GM11168 (cell line): ENCODE measurements around the gene RHBDF2.

Experiments
- in situ Hi-C: fragments of 300-500 bp; cut with MboI; formaldehyde crosslinking; loops from one replicate; pipeline ENCODE4 v1.12.0; 2022; ENCODE audit warnings: low sequenced_read_pairs; ENCODE audit not compliant: unreplicated experiment

Gene RHBDF2

GRCh38 chr17:76506408-76507345 is 5.5 kb upstream of the RHBDF2 start:
- in situ Hi-C loops, result loop anchor here (5.0 kb wide), 1 partner anchor 39 kb away; the partner anchor contains the start of gene AANAT

GRCh38 chr17:76504117-76504516 is 2.9 kb upstream of the RHBDF2 start:
- in situ Hi-C loops, result no loop called here

- in situ Hi-C loops, result no loop called here
Measured at GRCh38 chr17:76502341-76503211, 1.4 kb upstream of the RHBDF2 start.

GRCh38 chr17:76501827-76502307 is 644 bp upstream of the RHBDF2 start:
- in situ Hi-C loops, result no loop called here

- in situ Hi-C loops, result no loop called here
Measured at GRCh38 chr17:76500747-76501017, 541 bp downstream of the RHBDF2 start.

DNA sequence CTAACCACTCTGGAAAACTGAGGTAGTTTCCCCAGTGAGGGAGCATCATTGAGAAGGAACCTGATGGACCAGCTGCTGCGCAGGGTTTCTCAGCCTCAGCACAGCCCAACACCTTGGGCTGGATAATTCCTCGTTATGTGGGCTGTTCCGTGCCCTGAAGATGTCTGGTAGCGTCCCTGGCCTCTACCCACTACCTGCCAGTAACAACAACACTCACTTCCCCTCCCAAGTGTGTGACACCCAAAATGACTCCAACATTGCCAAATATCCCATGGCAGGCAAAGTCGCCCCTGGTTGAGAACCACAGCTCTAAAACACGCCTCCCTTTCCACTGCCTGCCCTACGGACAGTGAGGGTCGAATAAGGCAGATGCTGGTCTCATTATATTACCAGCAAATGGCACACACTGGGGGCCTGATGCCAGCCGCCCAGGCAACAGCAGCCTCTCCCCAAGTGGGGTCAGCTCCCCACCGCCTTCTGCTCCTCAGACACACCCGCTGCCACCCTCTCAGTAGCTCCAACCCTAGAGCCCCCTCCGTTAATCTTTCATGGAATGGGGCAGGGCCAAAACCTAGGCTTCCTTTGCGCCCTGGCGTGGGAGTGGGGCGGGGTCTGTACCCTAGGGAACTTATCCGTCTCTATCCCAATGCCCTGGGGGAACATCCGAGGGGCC is 1.0 kb downstream of the RHBDF2 start:
- in situ Hi-C loops, result no loop called here

DNA sequence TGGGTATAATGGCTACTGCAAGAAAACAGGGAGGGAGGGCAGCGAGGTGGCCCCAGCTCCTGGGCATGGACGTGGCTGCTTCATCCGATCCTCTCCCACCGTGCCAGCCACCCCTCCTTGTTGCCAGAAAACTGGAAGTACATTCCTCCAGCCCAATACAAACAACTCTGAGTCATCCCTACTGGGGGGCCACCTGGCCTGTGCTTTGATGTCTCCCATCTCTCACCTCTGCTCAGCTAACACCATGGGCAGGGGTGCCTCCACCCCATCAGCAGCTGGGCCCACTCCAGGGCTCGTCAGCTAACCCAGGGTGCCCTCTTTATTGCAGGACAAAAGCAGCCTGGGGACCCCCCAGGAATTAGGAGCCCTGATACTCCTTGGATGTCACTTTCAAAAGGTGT is 2.0 kb downstream of the RHBDF2 start:
- in situ Hi-C loops, result no loop called here

- in situ Hi-C loops, result no loop called here
Measured at GRCh38 chr17:76498876-76499251, 2.4 kb downstream of the RHBDF2 start.

DNA sequence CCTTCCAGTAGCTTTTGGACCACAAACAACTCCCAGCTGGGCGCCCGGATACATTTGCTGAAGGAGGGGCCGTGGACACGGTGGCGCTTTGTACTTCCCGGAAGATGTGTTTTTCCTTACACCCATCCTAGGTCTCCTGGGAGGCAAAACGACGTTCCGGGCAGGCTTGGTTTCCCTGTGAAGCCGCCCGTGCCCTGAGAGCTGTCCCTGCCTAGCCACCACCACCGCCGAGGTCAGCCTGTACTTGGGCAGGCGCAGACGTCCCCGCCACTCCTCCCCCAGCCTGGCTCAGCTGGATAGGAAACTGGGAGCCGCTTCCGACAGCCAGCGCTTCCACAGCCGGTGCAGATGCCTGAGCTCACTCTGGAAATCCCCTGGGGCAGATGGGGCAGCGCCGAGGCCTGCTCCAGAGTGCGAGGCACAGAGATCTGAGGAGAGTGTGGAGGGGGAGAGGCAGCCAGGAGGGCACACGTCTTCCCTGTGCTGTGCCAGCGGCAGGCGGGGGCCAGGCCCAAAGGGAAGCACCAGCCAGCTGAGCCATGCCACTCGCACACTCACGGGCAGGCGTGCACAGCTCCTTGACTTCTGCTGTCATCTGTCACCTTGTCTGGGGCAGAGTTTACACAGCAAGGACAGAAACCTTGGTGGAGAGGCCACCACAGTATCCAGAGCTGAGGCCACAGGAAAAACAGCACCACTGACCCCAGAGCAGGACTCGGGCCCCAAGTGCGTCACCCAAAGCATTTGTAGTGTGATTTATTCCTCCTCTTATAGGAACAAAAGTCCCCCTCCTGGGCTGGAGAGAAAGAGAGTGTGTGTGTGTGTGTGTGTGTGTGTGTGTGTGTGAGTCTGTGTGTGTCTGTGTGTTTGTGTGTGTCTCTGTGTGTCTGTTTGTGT is 3.0 kb downstream of the RHBDF2 start:
- in situ Hi-C loops, result no loop called here

DNA sequence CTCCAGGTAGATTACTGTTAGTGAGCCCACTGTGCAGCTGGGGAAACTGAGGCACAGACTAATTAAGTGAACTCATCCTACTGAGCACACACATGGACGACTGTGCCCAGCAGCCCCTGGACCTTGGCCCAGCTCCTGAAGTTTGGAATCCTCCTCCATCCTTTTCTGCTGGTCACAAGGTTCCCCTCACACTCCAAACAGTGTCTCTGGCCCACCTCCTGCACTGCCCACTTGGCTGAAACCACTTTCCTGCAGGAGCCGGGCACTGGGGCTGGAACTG is 3.6 kb downstream of the RHBDF2 start:
- in situ Hi-C loops, result no loop called here

GRCh38 chr17:76496464-76496863 is 4.8 kb downstream of the RHBDF2 start:
- in situ Hi-C loops, result no loop called here

DNA sequence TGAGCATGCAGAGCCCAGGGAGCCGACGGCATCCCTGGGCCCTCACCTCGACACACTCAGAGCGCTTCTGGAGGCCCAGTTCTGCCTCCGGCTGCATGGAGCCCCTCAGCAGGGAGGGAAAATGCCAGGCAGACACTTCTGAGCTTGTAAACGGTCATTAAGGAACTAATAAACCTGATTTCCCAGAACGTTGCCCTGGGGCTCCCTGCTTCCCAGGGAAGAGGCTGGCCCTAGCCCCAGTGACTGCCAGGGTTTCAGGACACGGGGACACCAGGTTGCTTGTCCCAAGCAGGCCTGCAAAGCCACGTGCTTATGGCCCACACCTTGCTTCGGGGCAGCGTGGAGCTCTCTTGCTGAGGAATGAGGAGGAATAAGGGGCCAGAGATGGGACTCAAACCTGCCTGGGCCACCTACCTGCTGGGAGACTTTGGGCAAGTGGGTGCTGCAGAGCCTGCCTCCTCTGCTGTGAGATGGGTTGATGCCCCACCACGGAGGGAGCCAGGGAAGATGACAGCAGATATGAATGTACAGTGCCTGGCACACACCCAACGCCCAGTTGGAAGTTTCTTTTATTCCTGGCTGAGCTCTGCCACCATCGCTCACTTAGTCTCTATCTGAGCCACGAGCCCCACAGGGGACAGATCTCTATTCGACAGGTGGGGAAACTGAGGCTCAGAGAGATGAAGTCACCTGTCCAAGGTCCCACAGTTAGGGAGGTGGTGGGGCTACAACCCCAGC is 5.4 kb downstream of the RHBDF2 start:
- in situ Hi-C loops, result no loop called here

DNA sequence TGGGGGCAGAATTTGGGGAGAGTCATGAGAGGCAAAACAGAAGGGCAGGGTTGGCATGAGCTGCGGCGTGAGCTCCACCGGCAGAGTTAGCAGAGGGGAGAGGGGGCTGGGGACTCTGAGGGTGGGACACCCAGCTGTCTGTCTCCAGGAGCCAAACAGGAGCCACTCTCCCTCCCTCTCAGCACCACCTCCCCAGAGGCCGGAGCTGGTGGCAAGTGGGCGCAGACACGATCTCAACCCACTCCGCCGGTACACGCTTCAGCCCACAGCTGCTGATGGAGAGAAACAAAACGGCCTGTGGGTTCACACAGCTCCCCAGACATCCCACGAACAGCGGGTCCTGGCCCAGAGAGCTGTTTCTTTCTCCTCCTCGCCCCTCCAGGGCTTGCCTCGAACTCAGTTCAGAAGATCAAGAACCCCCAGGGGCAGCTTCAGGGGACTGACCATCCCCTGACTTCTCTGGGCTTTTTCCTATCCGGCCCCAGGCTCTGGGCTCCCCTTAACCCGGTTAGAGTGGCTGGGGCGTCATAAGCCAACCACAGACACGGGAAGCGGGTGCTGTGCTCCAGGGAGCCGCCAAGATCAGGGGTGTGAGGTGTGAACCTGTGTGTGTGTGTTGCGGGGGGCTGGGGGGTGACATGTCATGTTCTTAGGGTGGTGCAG is 7.6 kb downstream of the RHBDF2 start:
- in situ Hi-C loops, result no loop called here

DNA sequence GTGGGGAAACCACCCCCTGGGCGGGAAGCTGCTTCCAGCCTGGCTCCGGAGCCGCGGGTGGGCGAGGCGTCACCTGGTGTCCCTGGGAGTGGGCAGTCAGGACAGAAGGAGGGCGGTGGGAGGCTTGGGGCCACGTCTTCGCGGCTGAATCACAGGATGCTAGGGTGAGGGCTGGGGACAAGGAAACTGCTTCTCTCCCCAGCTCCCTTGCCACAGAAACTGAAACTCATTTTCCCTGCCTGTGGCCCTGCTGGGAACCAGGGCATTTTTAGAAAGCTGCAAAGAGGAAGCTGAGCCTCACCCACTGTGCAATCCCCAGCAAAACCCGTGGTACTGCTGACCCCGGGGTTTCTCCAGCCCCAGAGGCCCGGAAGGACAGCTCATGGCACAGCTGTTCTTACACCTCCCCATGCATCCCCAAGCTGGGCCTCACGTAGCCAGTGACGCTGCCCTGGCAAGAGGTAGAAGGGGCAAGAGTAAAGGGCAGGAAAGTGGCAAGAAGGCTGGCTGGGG is 8.2 kb downstream of the RHBDF2 start:
- in situ Hi-C loops, result no loop called here

DNA sequence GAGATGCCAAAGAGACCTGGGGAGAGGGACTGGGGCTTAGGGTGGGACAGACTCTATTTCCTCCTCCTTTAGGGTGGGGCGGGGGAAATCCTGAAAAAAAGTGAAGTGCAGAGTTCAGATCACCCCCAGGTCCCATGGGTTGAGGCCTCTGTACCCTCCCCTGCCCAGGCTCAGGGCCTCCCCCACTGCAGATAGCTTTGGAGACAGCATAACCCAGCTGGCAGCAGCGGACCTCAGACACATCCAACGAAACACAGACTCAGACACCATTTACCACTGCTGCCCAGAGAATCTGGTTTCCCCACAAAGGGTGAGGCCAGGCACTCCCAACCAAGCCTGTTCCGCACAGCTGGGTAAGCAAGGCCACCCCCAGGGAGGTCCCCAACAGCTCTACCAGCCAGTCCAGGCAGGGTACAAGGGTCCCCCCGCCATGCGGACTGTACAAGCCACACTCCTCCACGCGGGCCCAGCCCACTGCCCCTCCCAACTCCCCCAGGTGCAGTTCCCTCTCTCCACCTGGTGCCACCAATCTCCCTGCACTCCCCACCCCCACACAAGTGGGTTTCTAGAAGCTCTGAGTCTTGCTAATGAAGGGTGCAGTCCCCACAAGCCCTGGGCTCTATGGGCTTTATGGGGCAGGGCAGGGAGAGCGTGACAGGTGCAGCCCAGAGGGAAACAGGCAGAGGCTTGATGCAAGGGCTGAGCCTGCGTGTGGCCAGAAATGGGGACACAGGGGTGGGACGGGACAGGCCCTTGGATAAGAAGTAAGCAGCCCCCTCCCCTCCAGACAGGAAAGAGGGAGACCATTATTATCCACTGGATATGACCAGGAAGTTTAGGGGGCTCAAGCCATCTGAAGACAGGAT is 8.9 kb downstream of the RHBDF2 start:
- in situ Hi-C loops, result no loop called here

DNA sequence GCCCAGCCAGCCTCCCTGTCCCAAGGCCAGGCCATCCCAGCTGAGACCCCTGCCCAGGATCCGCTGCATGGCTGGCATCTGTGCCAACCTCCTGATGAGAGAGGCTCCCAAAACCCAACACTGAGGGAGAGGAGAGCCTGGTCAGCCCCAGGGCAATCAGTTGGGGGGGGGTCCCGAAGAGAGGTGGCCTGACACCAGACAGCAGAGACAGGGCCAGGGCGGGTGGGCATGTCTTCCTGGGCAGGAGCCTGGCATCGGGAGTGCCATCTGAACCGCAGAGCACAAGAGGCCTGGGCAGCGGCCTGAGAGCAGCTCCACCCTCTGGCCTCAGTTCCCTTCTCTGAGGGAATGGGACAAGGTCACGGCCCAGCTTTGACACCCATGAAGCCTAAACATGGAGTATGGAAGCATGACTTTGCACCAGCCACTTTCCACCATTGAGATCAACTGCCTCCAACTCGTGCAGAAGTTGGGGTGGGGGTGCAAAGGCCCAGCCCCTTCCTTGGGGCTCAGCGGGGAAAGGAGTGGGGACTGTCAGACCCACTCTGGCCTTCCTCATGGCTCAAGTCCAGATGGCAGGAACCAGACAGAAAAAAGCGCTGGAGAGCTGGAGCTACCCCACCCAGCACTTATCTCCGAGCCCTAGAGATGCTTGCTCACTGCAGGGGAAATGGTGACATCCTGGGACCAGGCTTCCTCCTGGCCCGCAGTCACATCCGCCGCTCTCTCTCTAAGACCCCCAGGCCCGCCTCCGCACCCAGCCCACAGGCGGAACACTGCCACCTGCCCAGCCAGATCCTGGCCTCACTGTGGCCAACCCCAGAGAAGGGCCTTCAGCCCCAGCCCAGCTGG is 9.7 kb downstream of the RHBDF2 start:
- in situ Hi-C loops, result no loop called here
